GM21737 (cell line): ENCODE results near the gene IMMP2L.

Source experiments
- ATAC-seq: cut with Tn5 transposase; IDR thresholded peaks from one replicate; pipeline ENCODE4 v1.9.1; 2021; ENCODE audit warnings: mild to moderate bottlenecking, moderate library complexity; ENCODE audit not compliant: unreplicated experiment

The IMMP2L gene

DNA sequence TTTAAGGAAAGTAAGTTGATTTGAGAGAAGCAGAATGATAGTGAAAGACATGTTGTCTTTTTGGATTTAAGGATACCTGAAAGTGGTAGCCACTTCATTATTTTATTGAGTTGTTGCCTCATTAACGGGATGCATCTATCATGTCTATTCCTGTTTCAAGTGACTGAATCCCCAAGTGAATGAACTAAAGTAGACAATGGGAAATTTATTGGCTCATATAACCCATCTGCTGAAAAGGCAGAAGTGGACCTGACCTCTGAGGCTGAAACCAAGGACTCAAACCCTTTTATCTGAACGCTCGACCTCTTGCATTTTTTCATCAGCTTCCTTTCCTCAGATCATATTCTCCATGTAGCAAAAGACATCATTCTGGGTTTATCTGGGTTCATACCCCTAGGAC is 937.0 kb downstream of the IMMP2L start:
- ATAC-seq = no peak

DNA sequence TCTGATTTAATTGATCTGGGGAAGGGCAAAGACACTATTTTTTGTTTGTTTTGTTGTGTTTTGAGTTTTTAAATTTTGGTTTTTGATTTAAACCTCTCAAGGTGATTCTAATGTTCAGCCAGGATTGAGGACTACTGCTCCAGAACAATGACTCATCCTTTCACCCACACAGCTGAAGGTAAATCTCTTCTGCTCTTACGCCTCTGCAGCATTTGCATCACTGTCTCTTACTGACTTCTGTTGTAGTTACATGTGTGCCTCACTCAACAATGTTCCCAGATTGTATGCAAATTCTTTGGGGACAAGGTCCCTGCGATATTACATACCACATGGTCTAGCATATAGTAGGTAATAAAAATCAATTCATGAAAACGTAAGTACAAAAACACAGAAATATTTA is 938.9 kb downstream of the IMMP2L start:
- no peak for ATAC-seq

DNA sequence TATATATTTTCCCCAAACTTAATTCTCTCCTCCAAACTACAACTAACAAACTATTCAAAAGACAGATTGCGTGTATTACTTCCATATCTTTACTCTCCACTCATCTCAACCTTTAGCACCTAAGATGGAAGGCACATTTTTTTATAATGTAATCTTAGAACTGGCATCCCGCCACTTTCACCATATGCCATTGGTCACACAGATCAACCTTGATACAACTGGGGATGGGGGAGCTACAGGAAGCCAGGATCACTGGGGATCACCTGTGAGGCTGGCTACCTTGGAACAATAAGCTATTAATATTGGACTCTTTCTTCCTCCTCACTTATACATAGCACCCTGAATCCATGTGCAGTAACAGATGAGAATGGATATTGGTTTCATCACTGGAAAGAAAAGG is 941.0 kb downstream of the IMMP2L start:
- ATAC-seq = no peak

GRCh38 chr7:110620110-110620735 is 942.1 kb downstream of the IMMP2L start:
- no peak for ATAC-seq
